GM20000 (cell line): ENCODE results near the gene CHRND.

Experiments
- DNase-seq: peaks from one replicate; pipeline ENCODE4 v3.0.0; 2012; ENCODE audit warnings: low spot score
- TF ChIP-seq, protein P1 (sequence below): IDR thresholded peaks from 2 replicates; pipeline ENCODE4 v1.5.1; 2012; ENCODE audit warnings: mild to moderate bottlenecking, control low read depth; ENCODE audit errors: extremely low read depth, missing control alignments

Gene CHRND

DNA sequence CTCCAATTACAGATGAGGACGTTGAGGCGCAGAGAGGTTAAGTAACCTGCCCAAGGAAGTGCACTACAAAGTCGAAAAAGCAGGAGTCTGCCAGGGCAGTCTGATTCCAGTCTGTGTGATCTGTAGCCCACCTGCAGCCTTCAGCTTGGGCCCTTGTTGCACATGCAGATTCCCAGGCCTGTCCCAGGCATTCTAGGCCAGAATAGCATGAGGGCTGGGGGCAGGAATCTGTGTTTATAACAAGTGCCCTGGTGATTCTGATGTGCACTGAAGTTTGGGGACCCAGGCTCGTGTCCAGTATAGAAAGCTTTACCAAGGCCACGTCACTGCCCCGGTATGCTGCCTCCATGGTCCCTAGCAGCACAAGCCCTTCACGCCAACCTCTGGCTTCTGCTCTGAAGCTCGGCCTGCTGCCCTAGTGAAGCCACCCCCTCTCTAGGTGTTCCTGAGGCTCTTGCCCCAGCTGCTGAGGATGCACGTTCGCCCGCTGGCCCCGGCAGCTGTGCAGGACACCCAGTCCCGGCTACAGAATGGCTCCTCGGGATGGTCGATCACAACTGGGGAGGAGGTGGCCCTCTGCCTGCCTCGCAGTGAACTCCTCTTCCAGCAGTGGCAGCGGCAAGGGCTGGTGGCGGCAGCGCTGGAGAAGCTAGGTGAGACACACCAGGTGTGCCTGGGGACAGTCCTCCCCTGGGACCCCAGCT, 18.1 kb downstream of the CHRND start:
- TF ChIP-seq, protein P1, sequence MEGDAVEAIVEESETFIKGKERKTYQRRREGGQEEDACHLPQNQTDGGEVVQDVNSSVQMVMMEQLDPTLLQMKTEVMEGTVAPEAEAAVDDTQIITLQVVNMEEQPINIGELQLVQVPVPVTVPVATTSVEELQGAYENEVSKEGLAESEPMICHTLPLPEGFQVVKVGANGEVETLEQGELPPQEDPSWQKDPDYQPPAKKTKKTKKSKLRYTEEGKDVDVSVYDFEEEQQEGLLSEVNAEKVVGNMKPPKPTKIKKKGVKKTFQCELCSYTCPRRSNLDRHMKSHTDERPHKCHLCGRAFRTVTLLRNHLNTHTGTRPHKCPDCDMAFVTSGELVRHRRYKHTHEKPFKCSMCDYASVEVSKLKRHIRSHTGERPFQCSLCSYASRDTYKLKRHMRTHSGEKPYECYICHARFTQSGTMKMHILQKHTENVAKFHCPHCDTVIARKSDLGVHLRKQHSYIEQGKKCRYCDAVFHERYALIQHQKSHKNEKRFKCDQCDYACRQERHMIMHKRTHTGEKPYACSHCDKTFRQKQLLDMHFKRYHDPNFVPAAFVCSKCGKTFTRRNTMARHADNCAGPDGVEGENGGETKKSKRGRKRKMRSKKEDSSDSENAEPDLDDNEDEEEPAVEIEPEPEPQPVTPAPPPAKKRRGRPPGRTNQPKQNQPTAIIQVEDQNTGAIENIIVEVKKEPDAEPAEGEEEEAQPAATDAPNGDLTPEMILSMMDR = no peak
- DNase-seq = no peak

DNA sequence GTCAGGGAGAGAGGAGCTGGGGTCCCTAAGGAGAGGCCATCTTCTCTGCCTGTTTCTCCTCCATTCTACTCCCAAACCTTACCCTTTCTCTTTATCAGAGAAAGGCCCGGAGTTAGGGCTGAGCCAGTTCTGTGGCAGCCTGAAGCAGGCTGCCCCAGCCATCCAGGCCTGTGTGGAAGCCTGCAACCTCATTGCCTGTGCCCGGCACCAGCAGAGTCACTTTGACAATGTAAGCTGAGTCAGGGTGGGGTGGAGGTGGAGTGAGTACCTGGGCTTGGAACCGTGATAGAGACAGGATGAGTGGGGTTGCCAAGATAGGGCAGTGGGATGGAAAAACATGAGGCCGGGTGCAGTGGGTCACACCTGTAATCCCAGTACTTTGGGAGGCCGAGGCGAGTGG, 18.7 kb downstream of the CHRND start:
- no peak for DNase-seq
- TF ChIP-seq, protein P1 = no peak

DNA sequence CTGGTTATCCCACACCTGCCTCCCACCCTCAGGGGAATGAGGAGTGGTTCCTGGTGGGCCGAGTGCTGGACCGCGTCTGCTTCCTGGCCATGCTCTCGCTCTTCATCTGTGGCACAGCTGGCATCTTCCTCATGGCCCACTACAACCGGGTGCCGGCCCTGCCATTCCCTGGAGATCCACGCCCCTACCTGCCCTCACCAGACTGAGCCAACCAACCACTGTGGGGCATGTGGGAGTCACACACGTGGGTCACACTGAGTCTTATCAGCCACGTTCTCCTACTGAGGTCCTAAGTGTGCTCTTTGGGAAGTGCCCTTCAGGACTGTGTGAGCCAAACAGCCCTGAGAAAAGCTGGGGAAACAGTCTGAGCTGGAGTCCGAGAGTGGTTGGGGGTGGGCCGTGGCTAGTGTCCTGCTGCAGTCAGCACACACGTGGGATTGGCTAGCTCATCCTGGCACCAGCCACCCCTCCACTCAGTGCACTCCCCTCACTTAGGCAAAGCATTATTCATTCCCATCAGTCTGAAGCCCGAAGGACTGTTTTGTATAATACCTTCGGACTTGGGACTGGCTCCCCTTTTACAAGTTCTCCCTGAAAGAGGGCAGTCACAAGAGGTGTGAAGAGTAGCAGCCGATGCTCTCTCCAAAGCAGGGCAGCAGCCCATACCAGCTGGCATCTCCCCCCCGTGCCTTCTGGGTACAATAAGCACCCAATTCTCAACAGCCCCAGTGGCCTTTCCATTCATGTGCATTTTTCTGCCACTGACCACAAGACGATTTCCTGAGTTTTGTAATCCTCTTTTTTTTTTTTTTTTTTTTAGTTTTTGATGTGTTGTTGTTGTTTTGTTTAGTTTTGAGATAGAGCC, 19.8 kb downstream of the CHRND start:
- DNase-seq = no peak
- TF ChIP-seq, protein P1 = no peak

DNA sequence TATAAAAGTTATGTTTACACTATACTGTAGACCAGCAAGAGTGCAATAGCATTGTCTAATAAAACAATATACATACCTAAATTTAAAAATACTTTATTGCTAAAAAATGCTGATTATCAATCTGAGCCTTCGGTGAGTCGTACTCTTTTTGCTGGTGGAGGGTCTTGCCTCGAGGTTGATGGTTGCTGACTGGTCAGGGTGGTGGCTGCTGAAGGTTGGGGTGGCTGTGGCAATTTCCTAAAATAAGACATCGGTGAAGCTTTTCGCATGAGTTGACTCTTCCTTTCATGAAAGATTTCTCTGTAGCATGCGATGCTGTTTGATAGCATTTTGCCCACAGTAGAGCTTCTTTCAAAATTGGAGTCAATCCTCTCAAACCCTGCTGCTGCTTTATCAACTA, 22.0 kb downstream of the CHRND start:
- TF ChIP-seq, protein P1 = no peak
- DNase-seq = no peak

DNA sequence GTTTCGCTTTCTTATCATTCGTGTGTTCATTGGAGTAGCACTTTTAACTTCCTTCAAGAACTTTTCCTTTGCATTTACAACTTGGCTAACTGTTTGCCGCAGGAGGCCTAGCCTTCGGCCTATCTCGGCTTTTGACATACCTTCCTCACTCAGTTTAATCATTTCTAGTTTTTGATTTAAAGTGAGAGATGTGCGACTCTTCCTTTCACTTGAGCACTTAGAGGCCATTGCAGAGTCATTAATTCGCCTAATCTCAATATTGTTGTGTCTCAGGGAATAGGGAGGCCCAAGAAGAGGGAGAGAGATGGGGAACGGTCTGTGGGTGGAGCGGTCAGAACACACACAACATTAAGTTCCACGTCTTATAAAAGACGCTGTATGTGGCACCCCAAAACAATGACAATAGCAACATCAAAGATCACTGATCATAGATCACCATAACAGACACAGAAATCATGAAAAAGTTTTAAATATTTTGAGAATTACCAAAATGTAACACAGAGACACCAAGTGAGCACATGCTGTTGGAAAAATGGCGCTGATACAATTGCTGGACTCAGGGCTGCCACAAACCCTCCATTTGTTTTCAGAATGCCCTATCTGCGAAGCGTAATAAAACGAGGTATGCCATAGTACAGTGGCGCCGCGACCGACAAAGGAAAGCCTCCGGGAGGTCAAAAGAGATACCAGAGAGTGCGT, 23.8 kb downstream of the CHRND start:
- DNase-seq = no peak
- TF ChIP-seq, protein P1 = no peak

DNA sequence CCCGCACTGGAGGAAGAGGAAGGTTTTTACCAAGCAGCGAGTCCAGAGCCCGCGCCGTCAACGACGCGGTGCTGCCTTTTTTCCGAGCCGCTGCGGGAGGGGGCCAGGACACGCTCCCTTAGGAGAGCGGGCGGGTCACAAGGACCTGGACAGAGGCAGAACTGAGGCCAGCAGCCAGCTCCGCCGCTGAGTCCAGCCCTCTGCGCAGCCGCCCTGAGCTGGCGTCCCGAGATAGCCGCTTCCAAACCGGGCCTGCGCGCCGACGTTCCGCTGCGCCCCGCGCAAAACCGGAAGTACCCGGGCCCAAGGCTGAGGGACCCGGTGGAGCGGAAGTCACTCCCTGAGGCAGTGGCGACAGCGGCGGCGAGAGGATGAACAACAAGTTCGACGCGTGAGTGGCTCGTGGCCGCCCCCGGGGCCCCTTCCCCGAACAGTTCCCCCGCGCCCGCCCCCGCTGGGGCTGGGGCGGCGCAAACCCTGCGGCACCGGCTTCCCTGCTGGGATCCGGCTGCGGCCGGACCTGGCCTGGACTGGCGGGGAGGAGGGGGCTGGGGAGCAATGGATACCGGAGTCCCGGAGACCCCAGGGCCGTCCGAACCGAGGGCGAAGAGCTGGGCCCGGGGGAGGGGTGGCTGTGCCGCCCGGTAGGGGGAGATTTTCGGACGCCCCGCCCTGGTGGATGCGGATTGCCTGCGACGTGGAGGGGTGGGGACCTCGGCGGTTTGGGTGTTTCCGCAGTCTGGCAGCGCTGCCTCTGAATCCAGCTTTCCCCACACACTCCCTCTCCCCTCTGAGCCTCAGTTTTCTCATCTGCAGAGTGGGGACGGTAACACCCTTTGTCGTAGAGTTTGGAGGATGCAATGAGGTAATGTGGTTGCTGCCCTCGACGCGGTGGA, 24.6 kb downstream of the CHRND start, which contains the start of the genes EIF4E2 and TIGD1:
Gene EIF4E2 (plus strand): TSS at position 336 of the 896 bp plus-strand sequence. CDS start 36 bp downstream, at position 372.
Gene TIGD1 (minus strand): TSS at position 204 of the 896 bp plus-strand sequence. CDS start 675 bp downstream, outside the sequence.
- peak; percentile 99 for DNase-seq
- TF ChIP-seq, protein P1 = peak; percentile 8
